HG03457 (cell line): ENCODE results near the gene AKAP6.
"Not testable (repeated sequence)": the region's sequence is repeated elsewhere in the genome, so short reads cannot be mapped to it uniquely, and the experiment has no call there.

Experiments used
- ATAC-seq: cut with Tn5 transposase; IDR thresholded peaks from one replicate; pipeline ENCODE4 v1.9.1; 2021; ENCODE audit warnings: moderate number of reproducible peaks; ENCODE audit not compliant: unreplicated experiment

AKAP6 gene

GRCh38 chr14:32370714-32371113 is 41.6 kb downstream of the AKAP6 start:
- no peak for ATAC-seq

GRCh38 chr14:32372154-32372553 is 43.1 kb downstream of the AKAP6 start:
- ATAC-seq = no peak

- ATAC-seq = not testable (repeated sequence)
These were observed 44.1 kb downstream of the AKAP6 start for GRCh38 chr14:32373174-32373573.

- no peak for ATAC-seq
These were observed 45.1 kb downstream of the AKAP6 start for GRCh38 chr14:32374155-32374554.

GRCh38 chr14:32375663-32376062 is 46.6 kb downstream of the AKAP6 start:
- no peak for ATAC-seq

GRCh38 chr14:32377046-32377646 is 48.0 kb downstream of the AKAP6 start:
- ATAC-seq = no peak

GRCh38 chr14:32378284-32378683 is 49.2 kb downstream of the AKAP6 start:
- no peak for ATAC-seq

- no peak for ATAC-seq
These were observed 50.3 kb downstream of the AKAP6 start for GRCh38 chr14:32379447-32379846.

GRCh38 chr14:32381869-32382268 is 52.8 kb downstream of the AKAP6 start:
- no peak for ATAC-seq

- ATAC-seq = no peak
These were observed 53.6 kb downstream of the AKAP6 start for GRCh38 chr14:32382704-32383103.

- no peak for ATAC-seq
These were observed 54.4 kb downstream of the AKAP6 start for GRCh38 chr14:32383364-32384009.

- ATAC-seq = no peak
These were observed 55.4 kb downstream of the AKAP6 start for GRCh38 chr14:32384464-32384863.

GRCh38 chr14:32387295-32387694 is 58.2 kb downstream of the AKAP6 start:
- ATAC-seq = not testable (repeated sequence)

GRCh38 chr14:32393119-32393518 is 64.0 kb downstream of the AKAP6 start:
- ATAC-seq = no peak

GRCh38 chr14:32394038-32394437 is 64.9 kb downstream of the AKAP6 start:
- no peak for ATAC-seq

GRCh38 chr14:32396885-32397284 is 67.8 kb downstream of the AKAP6 start:
- no peak for ATAC-seq

GRCh38 chr14:32397861-32398640 is 69.0 kb downstream of the AKAP6 start:
- ATAC-seq = no peak

GRCh38 chr14:32399920-32400319 is 70.8 kb downstream of the AKAP6 start:
- ATAC-seq = no peak

GRCh38 chr14:32400480-32400879 is 71.4 kb downstream of the AKAP6 start:
- ATAC-seq = no peak

GRCh38 chr14:32403021-32403420 is 73.9 kb downstream of the AKAP6 start:
- no peak for ATAC-seq

GRCh38 chr14:32403688-32404087 is 74.6 kb downstream of the AKAP6 start:
- ATAC-seq = no peak
